ENCODE data around the gene SCUBE1. TPM values are rescaled to one million over a fixed set of nuclear protein-coding genes. Genes with fewer than 3 reads are reported as not detected.

SCUBE1 gene
- total and polyA plus RNA-seq, 10 of the 15 experiments (the other 5 are each of a cell fraction or from before 2014, with no cell fraction given): not detected

DNA sequence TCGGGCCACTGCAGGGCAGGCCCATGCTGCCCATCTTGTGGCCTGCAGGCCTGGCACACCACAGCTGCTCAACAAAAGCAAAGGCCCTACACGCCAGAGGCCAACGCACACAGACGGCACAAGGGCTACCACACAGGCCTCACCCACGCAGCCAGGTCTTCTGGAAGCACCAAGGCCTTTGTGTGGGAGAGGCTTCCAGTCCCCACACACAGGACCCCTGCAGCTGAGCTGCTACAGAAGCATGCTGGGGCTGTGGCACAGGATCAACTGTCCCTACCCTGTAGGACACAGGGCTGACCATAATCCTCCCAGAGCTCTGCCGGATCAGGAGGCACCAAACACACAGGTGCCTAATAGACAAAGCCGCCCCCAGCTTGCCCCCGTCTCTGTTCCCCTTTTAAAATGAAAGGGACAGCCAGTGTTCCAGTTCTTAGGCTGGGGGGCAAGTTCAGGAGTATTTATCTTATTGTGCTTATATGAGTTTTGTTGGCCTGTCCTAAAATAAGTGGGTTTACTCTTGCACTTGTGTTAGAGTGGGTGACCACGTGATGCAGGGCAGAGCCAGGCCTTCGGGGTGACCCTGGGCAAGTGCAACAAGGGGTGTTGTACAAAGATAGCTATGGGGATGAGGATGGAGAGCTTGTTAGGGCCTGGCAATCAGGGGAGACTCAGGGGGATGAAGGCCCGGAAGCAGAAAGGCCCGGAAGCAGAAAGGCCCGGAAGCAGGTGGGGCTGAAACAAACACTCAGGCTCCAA, 161.7 kb downstream of the SCUBE1 start:
- no peaks in the 10 kb centered on the region for H3K9me3 ChIP-seq (replicated peaks; ENCODE audit: control insufficient read depth, insufficient read depth, low read length)
- no peak overlapping the region for H3K4me3 ChIP-seq
- no peaks in the 10 kb centered on the region for H4K20me1 ChIP-seq (ENCODE audit: control insufficient read depth, insufficient read depth)
- H3K4me1 ChIP-seq (ENCODE audit: control insufficient read depth, insufficient read depth, low read length): peaks cover 6% of the 10 kb centered on the region
- intact Hi-C loops (cut with micrococcal nuclease; ENCODE audit: unreplicated experiment) (no loop called here), in situ Hi-C loops (cut with MboI) (no loop called here)
- H3K79me2 ChIP-seq (ENCODE audit: control insufficient read depth, insufficient read depth, low read length): peaks cover 14% of the 10 kb centered on the region
- FAIRE-seq (no peak), DNase-seq (ENCODE audit: low read depth, low spot score) (no peak), ATAC-seq (no peak)
- H3K4me2 ChIP-seq (ENCODE audit: control insufficient read depth, insufficient read depth): no peak overlapping the region
- WGBS (ENCODE audit: insufficient coverage, insufficient replicate concordance, low lambda C conversion rate, missing lambda C conversion rate): 75% methylated on average over 13 of the region's 13 CpGs
- no TSS peak for BruUV-seq (replicated peaks)
- ChIA-PET POLR2A (no interaction called here), CTCF (no interaction called here), SMC1A (ENCODE audit: uncharacterized antibody, unreplicated experiment) (no interaction called here), RAD21 (ENCODE audit: unreplicated experiment) (no interaction called here)
- H3K36me3 ChIP-seq (ENCODE audit: control insufficient read depth in 2 of 2, insufficient read depth in 2 of 2, low read length in 1 of 2): peaks cover 7% of the 10 kb centered on the region in 2 experiments; a peak in 3 of 4 replicates
- no peak overlapping the region for H3K9ac ChIP-seq (ENCODE audit: control insufficient read depth, insufficient read depth, low read length)
- H3K27me3 ChIP-seq (replicated peaks in 1 of 2; ENCODE audit: control insufficient read depth in 2 of 2, insufficient read depth in 2 of 2, low read length in 1 of 2): no peaks in the 10 kb centered on the region
- no peak overlapping the region for H3K27ac ChIP-seq (ENCODE audit: control insufficient read depth, insufficient read depth)
- no peak overlapping the region for H2AFZ ChIP-seq (ENCODE audit: control insufficient read depth, low read depth, low read length)
- TF ChIP-seq, protein P1, sequence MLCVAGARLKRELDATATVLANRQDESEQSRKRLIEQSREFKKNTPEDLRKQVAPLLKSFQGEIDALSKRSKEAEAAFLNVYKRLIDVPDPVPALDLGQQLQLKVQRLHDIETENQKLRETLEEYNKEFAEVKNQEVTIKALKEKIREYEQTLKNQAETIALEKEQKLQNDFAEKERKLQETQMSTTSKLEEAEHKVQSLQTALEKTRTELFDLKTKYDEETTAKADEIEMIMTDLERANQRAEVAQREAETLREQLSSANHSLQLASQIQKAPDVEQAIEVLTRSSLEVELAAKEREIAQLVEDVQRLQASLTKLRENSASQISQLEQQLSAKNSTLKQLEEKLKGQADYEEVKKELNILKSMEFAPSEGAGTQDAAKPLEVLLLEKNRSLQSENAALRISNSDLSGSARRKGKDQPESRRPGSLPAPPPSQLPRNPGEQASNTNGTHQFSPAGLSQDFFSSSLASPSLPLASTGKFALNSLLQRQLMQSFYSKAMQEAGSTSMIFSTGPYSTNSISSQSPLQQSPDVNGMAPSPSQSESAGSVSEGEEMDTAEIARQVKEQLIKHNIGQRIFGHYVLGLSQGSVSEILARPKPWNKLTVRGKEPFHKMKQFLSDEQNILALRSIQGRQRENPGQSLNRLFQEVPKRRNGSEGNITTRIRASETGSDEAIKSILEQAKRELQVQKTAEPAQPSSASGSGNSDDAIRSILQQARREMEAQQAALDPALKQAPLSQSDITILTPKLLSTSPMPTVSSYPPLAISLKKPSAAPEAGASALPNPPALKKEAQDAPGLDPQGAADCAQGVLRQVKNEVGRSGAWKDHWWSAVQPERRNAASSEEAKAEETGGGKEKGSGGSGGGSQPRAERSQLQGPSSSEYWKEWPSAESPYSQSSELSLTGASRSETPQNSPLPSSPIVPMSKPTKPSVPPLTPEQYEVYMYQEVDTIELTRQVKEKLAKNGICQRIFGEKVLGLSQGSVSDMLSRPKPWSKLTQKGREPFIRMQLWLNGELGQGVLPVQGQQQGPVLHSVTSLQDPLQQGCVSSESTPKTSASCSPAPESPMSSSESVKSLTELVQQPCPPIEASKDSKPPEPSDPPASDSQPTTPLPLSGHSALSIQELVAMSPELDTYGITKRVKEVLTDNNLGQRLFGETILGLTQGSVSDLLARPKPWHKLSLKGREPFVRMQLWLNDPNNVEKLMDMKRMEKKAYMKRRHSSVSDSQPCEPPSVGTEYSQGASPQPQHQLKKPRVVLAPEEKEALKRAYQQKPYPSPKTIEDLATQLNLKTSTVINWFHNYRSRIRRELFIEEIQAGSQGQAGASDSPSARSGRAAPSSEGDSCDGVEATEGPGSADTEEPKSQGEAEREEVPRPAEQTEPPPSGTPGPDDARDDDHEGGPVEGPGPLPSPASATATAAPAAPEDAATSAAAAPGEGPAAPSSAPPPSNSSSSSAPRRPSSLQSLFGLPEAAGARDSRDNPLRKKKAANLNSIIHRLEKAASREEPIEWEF (IDR thresholded peaks at IDR 0.05; ENCODE audit: insufficient replicate concordance, low read depth, low read length): no peak
- TF ChIP-seq RFX5 (IDR thresholded peaks at IDR 0.05; ENCODE audit: low read depth, low read length): no peak
- TF ChIP-seq FOXM1 (IDR thresholded peaks at IDR 0.05; ENCODE audit: low read depth, low read length): no peak
- TF ChIP-seq IKZF2 (IDR thresholded peaks at IDR 0.05): no peak
- no peak for TF ChIP-seq TBL1XR1 (IDR thresholded peaks at IDR 0.05; ENCODE audit: low read depth, low read length)
- TF ChIP-seq CREB1 (IDR thresholded peaks at IDR 0.05; ENCODE audit: low read depth): no peak
- no peak for TF ChIP-seq POU2F2 (IDR thresholded peaks at IDR 0.05; ENCODE audit: borderline replicate concordance, low read depth, low read length)
- TF ChIP-seq CREM (IDR thresholded peaks at IDR 0.05; ENCODE audit: low read depth): no peak
- no peak for TF ChIP-seq IRF4 (IDR thresholded peaks at IDR 0.05; ENCODE audit: low read depth, low read length)
- no peak for TF ChIP-seq MXI1 (IDR thresholded peaks at IDR 0.05; ENCODE audit: low read depth, low read length)
- TF ChIP-seq, protein P2, sequence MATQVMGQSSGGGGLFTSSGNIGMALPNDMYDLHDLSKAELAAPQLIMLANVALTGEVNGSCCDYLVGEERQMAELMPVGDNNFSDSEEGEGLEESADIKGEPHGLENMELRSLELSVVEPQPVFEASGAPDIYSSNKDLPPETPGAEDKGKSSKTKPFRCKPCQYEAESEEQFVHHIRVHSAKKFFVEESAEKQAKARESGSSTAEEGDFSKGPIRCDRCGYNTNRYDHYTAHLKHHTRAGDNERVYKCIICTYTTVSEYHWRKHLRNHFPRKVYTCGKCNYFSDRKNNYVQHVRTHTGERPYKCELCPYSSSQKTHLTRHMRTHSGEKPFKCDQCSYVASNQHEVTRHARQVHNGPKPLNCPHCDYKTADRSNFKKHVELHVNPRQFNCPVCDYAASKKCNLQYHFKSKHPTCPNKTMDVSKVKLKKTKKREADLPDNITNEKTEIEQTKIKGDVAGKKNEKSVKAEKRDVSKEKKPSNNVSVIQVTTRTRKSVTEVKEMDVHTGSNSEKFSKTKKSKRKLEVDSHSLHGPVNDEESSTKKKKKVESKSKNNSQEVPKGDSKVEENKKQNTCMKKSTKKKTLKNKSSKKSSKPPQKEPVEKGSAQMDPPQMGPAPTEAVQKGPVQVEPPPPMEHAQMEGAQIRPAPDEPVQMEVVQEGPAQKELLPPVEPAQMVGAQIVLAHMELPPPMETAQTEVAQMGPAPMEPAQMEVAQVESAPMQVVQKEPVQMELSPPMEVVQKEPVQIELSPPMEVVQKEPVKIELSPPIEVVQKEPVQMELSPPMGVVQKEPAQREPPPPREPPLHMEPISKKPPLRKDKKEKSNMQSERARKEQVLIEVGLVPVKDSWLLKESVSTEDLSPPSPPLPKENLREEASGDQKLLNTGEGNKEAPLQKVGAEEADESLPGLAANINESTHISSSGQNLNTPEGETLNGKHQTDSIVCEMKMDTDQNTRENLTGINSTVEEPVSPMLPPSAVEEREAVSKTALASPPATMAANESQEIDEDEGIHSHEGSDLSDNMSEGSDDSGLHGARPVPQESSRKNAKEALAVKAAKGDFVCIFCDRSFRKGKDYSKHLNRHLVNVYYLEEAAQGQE (IDR thresholded peaks at IDR 0.05; ENCODE audit: low read depth, low read length): no peak
- no peak for TF ChIP-seq SIN3A (IDR thresholded peaks at IDR 0.05; ENCODE audit: low read depth, low read length)

Measured in GM12878 (cell line).